Parathyroid adenoma (tissue), 2 donors: ENCODE results near the gene IL17B.

Source experiments
- H2AFZ ChIP-seq: fragments of 300-600 bp; sonication (generic); one replicate; pipeline ENCODE4 v1.7.0; 2017; ENCODE audit warnings: antibody characterized with exemption, mild to moderate bottlenecking
- H3K27ac ChIP-seq: fragments of 300-600 bp; sonication (generic); one replicate; pipeline ENCODE4 v1.7.0; 2017
- H3K27me3 ChIP-seq: fragments of 300-600 bp; sonication (generic); one replicate; pipeline ENCODE4 v1.7.0; 2017; ENCODE audit warnings: low read length; ENCODE audit not compliant: control insufficient read depth, insufficient read depth
- H3K36me3 ChIP-seq: fragments of 300-600 bp; sonication (generic); one replicate; pipeline ENCODE4 v1.7.0; 2017; ENCODE audit warnings: low read length; ENCODE audit not compliant: control insufficient read depth, insufficient read depth
- H3K4me1 ChIP-seq: fragments of 300-600 bp; sonication (generic); one replicate; pipeline ENCODE4 v1.7.0; 2017; ENCODE audit warnings: control low read depth
- H3K4me2 ChIP-seq: fragments of 300-600 bp; sonication (generic); one replicate; pipeline ENCODE4 v1.7.0; 2017; ENCODE audit warnings: low read length
- H3K4me3 ChIP-seq: fragments of 300-600 bp; sonication (generic); one replicate; pipeline ENCODE4 v1.7.0; 2017; ENCODE audit warnings: low read depth, low read length
- H3K79me2 ChIP-seq: fragments of 300-600 bp; sonication (generic); one replicate; pipeline ENCODE4 v1.7.0; 2017; ENCODE audit warnings: control low read depth
- H3K9ac ChIP-seq: fragments of 300-600 bp; sonication (generic); one replicate; pipeline ENCODE4 v1.7.0; 2017; ENCODE audit warnings: mild to moderate bottlenecking
- H3K9me3 ChIP-seq: fragments of 300-600 bp; sonication (generic); one replicate; pipeline ENCODE4 v1.7.0; 2017; ENCODE audit warnings: low read length; ENCODE audit not compliant: control insufficient read depth
- CTCF ChIP-seq: fragments of 300-600 bp; sonication (generic); IDR thresholded peaks from one replicate; pipeline ENCODE4 v1.7.0; 2017; ENCODE audit warnings: antibody characterized with exemption, mild to moderate bottlenecking
- donor health status: primary hyperparathyroidism.

IL17B gene

GRCh38 chr5:149387982-149388381 lies 8.9 kb upstream of the IL17B start:
- H3K4me2 ChIP-seq, result no peak overlapping the region
- no peak for TF ChIP-seq CTCF
- no peaks in the 10 kb centered on the region for H3K4me1 ChIP-seq
- H3K27ac ChIP-seq, result no peak overlapping the region
- H3K4me3 ChIP-seq, result no peak overlapping the region
- H3K27me3 ChIP-seq, result no peaks in the 10 kb centered on the region
- no peaks in the 10 kb centered on the region for H3K36me3 ChIP-seq
- no peaks in the 10 kb centered on the region for H3K79me2 ChIP-seq
- H3K9ac ChIP-seq, result no peak overlapping the region
- no peaks in the 10 kb centered on the region for H3K9me3 ChIP-seq
- H2AFZ ChIP-seq, result no peak overlapping the region

- TF ChIP-seq CTCF, result no peak
- Histone ChIP-seq H3K9ac (no peak overlapping the region), H3K36me3 (no peaks in the 10 kb centered on the region), H3K4me2 (no peak overlapping the region), H3K27ac (no peak overlapping the region), H3K79me2 (no peaks in the 10 kb centered on the region), H2AFZ (no peak overlapping the region), H3K4me3 (no peak overlapping the region), H3K9me3 (no peaks in the 10 kb centered on the region), H3K4me1 (no peaks in the 10 kb centered on the region), H3K27me3 (no peaks in the 10 kb centered on the region)
These were observed 8.1 kb upstream of the IL17B start for GRCh38 chr5:149387081-149387631.

- Histone ChIP-seq H3K27ac (peak overlapping the region; percentile 44), H3K36me3 (no peaks in the 10 kb centered on the region), H3K4me3 (no peak overlapping the region), H3K27me3 (no peaks in the 10 kb centered on the region), H3K4me1 (no peaks in the 10 kb centered on the region), H3K9ac (no peak overlapping the region), H3K9me3 (no peaks in the 10 kb centered on the region), H3K4me2 (no peak overlapping the region), H3K79me2 (no peaks in the 10 kb centered on the region), H2AFZ (no peak overlapping the region)
- no peak for TF ChIP-seq CTCF
These were observed 7.1 kb upstream of the IL17B start for GRCh38 chr5:149386166-149386565.

GRCh38 chr5:149383399-149383798 lies 4.3 kb upstream of the IL17B start:
- Histone ChIP-seq H3K36me3 (no peaks in the 10 kb centered on the region), H2AFZ (no peak overlapping the region), H3K4me2 (no peak overlapping the region), H3K27me3 (no peaks in the 10 kb centered on the region), H3K4me3 (no peak overlapping the region), H3K4me1 (no peaks in the 10 kb centered on the region), H3K79me2 (no peaks in the 10 kb centered on the region), H3K9ac (no peak overlapping the region), H3K9me3 (no peaks in the 10 kb centered on the region), H3K27ac (no peak overlapping the region)
- TF ChIP-seq CTCF, result no peak

GRCh38 chr5:149382517-149383220 lies 3.6 kb upstream of the IL17B start:
- no peaks in the 10 kb centered on the region for H3K9me3 ChIP-seq
- no peaks in the 10 kb centered on the region for H3K36me3 ChIP-seq
- no peak overlapping the region for H3K9ac ChIP-seq
- no peaks in the 10 kb centered on the region for H3K4me1 ChIP-seq
- no peak overlapping the region for H3K27ac ChIP-seq
- no peaks in the 10 kb centered on the region for H3K79me2 ChIP-seq
- H3K4me2 ChIP-seq, result no peak overlapping the region
- H3K4me3 ChIP-seq, result no peak overlapping the region
- no peak for TF ChIP-seq CTCF
- H2AFZ ChIP-seq, result no peak overlapping the region
- no peaks in the 10 kb centered on the region for H3K27me3 ChIP-seq
